Liver (tissue), 9 donors: ENCODE data around the gene SLTM. TPM values are rescaled to one million over a fixed set of nuclear protein-coding genes. Genes with fewer than 3 reads are reported as not detected.

Source experiments
- DNase-seq: peaks from one replicate; pipeline ENCODE4 v3.0.0-alpha.2; 2017; ENCODE audit warnings: low spot score
- H3K27ac ChIP-seq, 2 donors: one replicate each; pipeline ENCODE4 v1.7.0; 2013; ENCODE audit warnings: inconsistent platforms in 2 of 2, low read length in 2 of 2, control low read depth in 1 of 2, low read depth in 1 of 2, mild to moderate bottlenecking in 1 of 2
- H3K27me3 ChIP-seq, 4 donors: one replicate each; pipeline versions ENCODE4 v1.6.1 to v1.7.0; 2013; ENCODE audit warnings: low read length in 3 of 4, inconsistent platforms in 1 of 4, mild to moderate bottlenecking in 1 of 4, moderate library complexity in 1 of 4; ENCODE audit not compliant: control insufficient read depth in 4 of 4, insufficient read depth in 4 of 4
- H3K36me3 ChIP-seq, 4 donors: one replicate each; pipeline versions ENCODE4 v1.6.1 to v1.7.0; 2013; ENCODE audit warnings: low read length in 3 of 4, mild to moderate bottlenecking in 3 of 4, low read depth in 1 of 4, moderate library complexity in 1 of 4; ENCODE audit not compliant: control insufficient read depth in 4 of 4, insufficient read depth in 3 of 4
- H3K4me1 ChIP-seq, 4 donors: one replicate each; pipeline versions ENCODE4 v1.6.1 to v1.7.0; 2013; ENCODE audit warnings: low read length in 3 of 4, mild to moderate bottlenecking in 3 of 4, moderate library complexity in 1 of 4; ENCODE audit not compliant: control insufficient read depth in 4 of 4, insufficient read depth in 4 of 4
- H3K4me3 ChIP-seq, 3 donors: one replicate each; pipeline versions ENCODE4 v1.6.1 to v1.7.0; 2013; ENCODE audit warnings: low read length in 3 of 3, control low read depth in 1 of 3, low read depth in 1 of 3, mild to moderate bottlenecking in 1 of 3
- H3K9ac ChIP-seq, 2 donors: one replicate each; pipeline ENCODE4 v1.7.0; 2013; ENCODE audit warnings: low read length in 2 of 2, mild to moderate bottlenecking in 2 of 2, moderate library complexity in 2 of 2, control low read depth in 1 of 2, low read depth in 1 of 2
- H3K9me3 ChIP-seq, 4 donors: one replicate each; pipeline versions ENCODE4 v1.6.1 to v1.7.0; 2013; ENCODE audit warnings: low read length in 3 of 4; ENCODE audit not compliant: control insufficient read depth in 4 of 4
- EGR1 ChIP-seq, 2 donors: IDR thresholded peaks; 2 replicates each; pipeline ENCODE4 v1.6.1; 2016 to 2018; ENCODE audit warnings: antibody characterized with exemption in 2 of 2, low read depth in 2 of 2
- FOXA2 ChIP-seq: IDR thresholded peaks from 2 replicates; pipeline ENCODE4 v1.6.1; 2016; ENCODE audit warnings: antibody characterized with exemption
- JUND ChIP-seq, 2 donors: IDR thresholded peaks; 2 replicates each; pipeline ENCODE4 v1.6.1; 2016; ENCODE audit warnings: antibody characterized with exemption in 2 of 2
- RAD21 ChIP-seq, 2 donors: IDR thresholded peaks; 2 replicates each; pipeline ENCODE4 v1.6.1; 2016; ENCODE audit warnings: antibody characterized with exemption in 2 of 2, mild to moderate bottlenecking in 2 of 2
- RXRA ChIP-seq, 2 donors: IDR thresholded peaks; 2 replicates each; pipeline ENCODE4 v1.6.1; 2017 to 2018; ENCODE audit warnings: antibody characterized with exemption in 2 of 2, mild to moderate bottlenecking in 1 of 2
- TAF1 ChIP-seq: conservative IDR thresholded peaks from 2 replicates; pipeline ENCODE4 v1.6.1; 2016; ENCODE audit warnings: antibody characterized with exemption, mild to moderate bottlenecking
- WGBS: extraction: QIAGEN DNeasy Blood & Tissue Kit; methylation state at CpG from one replicate; pipeline ENCODE4 v1.1.7; 2013; 5-methylcytosine and 5-hydroxymethylcytosine counted together
- polyA plus RNA-seq, 2 donors: library from polyadenylated mRNA; stranded (reverse) in 1 of 2; unstranded in 1 of 2; fragments of 200-250 nt in 1 of 2; fragments of >200 nt in 1 of 2; fragmentation: Nextera tagmentation in 1 of 2; extraction: Ambion mirVana in 1 of 2; gene quantifications; one replicate each; pipeline versions ENCODE4 v1.2.1 to v1.2.3, GENCODE V29; 2013 to 2015
- total RNA-seq, 2 donors: library from RNA; depleted of rRNA; stranded (reverse); fragments of >200 nt; gene quantifications; one replicate each; pipeline ENCODE4 v1.2.3, GENCODE V29; 2014
- TF ChIP-seq, protein P1 (sequence below): IDR thresholded peaks from 2 replicates; pipeline ENCODE4 v1.6.1; 2016; ENCODE audit warnings: antibody characterized with exemption, mild to moderate bottlenecking
- TF ChIP-seq, protein P2 (sequence below): IDR thresholded peaks from 2 replicates; pipeline ENCODE4 v1.6.1; 2016; ENCODE audit warnings: antibody characterized with exemption
- TF ChIP-seq, protein P3 (sequence below): fragments of 150-350 bp; IDR thresholded peaks from 2 replicates; pipeline ENCODE4 v1.5.1; 2017; ENCODE audit warnings: improper control_type of control experiment, low read depth, low read length; ENCODE audit not compliant: missing input control
- TF ChIP-seq, protein P4 (sequence below): IDR thresholded peaks from 2 replicates; pipeline ENCODE4 v1.6.1; 2016; ENCODE audit warnings: antibody characterized with exemption
- donor health status: healthy.
- donor health status: healthy.
- donor health status: healthy.
- donor health status: healthy.
- donor health status: healthy.

The SLTM gene
- total and polyA plus RNA-seq, 4 donors: 20.4 to 78.1 (median 50.1) TPM

DNA sequence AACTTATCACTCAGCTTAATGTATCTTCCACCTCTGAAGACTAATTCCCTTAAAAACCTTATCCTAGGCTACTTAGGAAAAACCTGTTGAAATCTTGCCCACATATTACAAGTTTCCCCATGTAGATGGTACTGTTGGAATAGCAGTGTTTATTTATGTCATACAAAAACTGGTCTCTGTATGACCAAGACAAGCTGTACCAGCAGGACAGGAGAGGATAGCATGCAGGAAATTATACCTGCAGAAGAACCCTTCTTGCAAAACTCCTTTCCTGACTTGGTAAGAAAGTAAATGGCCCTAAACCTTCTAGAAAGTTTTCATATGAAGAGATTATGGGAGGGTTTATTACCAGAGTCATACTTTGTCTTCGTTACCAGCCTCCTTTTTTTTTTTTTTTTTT is 28.7 kb upstream of the SLTM start:
- no peak for DNase-seq
- H3K36me3 ChIP-seq: no peaks in the 10 kb centered on the region
- WGBS: 90% methylated on average over 1 of the region's 1 CpG
- TF ChIP-seq, protein P1, sequence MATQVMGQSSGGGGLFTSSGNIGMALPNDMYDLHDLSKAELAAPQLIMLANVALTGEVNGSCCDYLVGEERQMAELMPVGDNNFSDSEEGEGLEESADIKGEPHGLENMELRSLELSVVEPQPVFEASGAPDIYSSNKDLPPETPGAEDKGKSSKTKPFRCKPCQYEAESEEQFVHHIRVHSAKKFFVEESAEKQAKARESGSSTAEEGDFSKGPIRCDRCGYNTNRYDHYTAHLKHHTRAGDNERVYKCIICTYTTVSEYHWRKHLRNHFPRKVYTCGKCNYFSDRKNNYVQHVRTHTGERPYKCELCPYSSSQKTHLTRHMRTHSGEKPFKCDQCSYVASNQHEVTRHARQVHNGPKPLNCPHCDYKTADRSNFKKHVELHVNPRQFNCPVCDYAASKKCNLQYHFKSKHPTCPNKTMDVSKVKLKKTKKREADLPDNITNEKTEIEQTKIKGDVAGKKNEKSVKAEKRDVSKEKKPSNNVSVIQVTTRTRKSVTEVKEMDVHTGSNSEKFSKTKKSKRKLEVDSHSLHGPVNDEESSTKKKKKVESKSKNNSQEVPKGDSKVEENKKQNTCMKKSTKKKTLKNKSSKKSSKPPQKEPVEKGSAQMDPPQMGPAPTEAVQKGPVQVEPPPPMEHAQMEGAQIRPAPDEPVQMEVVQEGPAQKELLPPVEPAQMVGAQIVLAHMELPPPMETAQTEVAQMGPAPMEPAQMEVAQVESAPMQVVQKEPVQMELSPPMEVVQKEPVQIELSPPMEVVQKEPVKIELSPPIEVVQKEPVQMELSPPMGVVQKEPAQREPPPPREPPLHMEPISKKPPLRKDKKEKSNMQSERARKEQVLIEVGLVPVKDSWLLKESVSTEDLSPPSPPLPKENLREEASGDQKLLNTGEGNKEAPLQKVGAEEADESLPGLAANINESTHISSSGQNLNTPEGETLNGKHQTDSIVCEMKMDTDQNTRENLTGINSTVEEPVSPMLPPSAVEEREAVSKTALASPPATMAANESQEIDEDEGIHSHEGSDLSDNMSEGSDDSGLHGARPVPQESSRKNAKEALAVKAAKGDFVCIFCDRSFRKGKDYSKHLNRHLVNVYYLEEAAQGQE: no peak
- TF ChIP-seq FOXA2 (no peak), TAF1 (no peak), JUND (IDR thresholded peaks at IDR 0.05) (no peak), EGR1 (IDR thresholded peaks at IDR 0.05; ENCODE audit: low read depth in 2 of 2) (no peak), RXRA (IDR thresholded peaks at IDR 0.05) (no peak)
- TF ChIP-seq, protein P2, sequence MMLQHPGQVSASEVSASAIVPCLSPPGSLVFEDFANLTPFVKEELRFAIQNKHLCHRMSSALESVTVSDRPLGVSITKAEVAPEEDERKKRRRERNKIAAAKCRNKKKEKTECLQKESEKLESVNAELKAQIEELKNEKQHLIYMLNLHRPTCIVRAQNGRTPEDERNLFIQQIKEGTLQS: no peak
- TF ChIP-seq, protein P3, sequence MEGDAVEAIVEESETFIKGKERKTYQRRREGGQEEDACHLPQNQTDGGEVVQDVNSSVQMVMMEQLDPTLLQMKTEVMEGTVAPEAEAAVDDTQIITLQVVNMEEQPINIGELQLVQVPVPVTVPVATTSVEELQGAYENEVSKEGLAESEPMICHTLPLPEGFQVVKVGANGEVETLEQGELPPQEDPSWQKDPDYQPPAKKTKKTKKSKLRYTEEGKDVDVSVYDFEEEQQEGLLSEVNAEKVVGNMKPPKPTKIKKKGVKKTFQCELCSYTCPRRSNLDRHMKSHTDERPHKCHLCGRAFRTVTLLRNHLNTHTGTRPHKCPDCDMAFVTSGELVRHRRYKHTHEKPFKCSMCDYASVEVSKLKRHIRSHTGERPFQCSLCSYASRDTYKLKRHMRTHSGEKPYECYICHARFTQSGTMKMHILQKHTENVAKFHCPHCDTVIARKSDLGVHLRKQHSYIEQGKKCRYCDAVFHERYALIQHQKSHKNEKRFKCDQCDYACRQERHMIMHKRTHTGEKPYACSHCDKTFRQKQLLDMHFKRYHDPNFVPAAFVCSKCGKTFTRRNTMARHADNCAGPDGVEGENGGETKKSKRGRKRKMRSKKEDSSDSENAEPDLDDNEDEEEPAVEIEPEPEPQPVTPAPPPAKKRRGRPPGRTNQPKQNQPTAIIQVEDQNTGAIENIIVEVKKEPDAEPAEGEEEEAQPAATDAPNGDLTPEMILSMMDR: no peak
- no peak overlapping the region for H3K27ac ChIP-seq
- H3K4me3 ChIP-seq: no peak overlapping the region
- H3K9me3 ChIP-seq: no peaks in the 10 kb centered on the region
- no peak overlapping the region for H3K9ac ChIP-seq
- no peaks in the 10 kb centered on the region for H3K27me3 ChIP-seq
- peaks cover 0 to 3% (median under 1%) of the 10 kb centered on the region in 4 donors for H3K4me1 ChIP-seq

DNA sequence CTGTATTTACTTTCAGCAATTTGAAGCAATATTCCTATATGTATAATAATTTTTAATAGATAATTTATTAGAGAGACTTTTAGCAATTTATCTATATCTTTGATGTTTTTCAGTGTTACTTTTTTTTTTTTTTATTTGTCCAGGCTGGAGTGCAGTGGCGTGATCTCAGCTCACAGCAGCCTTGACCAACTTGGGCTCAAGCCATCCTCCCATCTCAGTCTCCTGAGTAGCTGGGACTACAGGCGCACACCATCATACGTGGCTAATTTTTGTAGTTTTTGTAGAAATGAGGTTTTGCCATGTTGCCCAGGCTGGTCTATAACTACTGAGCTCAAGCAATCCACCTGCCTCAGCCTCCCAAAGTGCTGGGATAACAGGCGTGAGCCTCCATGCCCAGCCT is 25.3 kb upstream of the SLTM start:
- no peak overlapping the region for H3K9ac ChIP-seq
- no peak for TF ChIP-seq RAD21 (IDR thresholded peaks at IDR 0.05)
- TF ChIP-seq, protein P4, sequence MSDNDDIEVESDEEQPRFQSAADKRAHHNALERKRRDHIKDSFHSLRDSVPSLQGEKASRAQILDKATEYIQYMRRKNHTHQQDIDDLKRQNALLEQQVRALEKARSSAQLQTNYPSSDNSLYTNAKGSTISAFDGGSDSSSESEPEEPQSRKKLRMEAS: no peak
- 88% methylated on average over 4 of the region's 4 CpGs for WGBS
- H3K36me3 ChIP-seq: no peaks in the 10 kb centered on the region
- H3K4me3 ChIP-seq: no peak overlapping the region
- H3K27me3 ChIP-seq: no peaks in the 10 kb centered on the region
- no peak for DNase-seq
- peaks cover 0 to 3% (median 0%) of the 10 kb centered on the region in 4 donors for H3K4me1 ChIP-seq
- H3K27ac ChIP-seq: no peak overlapping the region
- H3K9me3 ChIP-seq: no peaks in the 10 kb centered on the region

DNA sequence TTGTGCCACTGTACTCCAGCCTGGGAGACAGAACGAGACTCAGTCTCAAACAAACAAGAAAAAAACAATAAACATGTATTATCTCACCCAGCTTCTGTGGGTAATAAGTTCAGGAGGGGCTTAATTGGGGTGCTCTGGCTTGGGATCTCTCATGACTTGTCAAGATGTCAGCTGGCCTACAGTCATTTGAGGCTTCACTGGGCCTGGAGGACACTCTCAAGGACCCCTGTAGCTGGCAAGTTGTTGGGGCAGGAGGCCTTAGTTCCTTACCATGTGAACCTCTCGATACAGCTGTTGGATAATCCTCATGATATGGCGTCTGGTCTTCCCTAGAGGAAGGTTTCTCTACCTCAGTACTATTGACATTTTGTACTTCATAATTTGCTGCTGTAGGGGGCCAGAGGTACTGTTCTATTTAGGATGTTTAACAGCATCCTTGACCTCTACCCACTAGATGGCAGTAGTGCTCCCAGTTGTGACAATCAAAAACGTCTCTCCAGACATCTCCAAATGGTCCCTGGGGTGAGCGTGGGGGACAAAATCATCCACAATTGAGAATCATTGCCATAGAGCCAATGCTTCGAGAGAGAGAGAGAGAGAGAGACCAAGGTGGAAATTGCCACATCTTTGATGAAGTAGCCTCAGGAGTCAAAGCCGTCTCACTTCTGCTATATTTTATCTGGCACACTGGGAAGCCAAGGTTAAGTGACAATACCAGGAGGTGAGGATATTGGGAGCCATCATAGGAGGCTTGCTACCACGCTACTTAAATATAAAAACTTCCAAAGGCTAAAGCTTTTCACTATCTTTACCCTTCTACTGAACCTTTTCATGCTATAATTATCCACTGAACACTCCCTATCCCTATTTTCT is 23.9 kb upstream of the SLTM start:
- no peak overlapping the region for H3K4me3 ChIP-seq
- peaks cover 0 to 3% (median 0%) of the 10 kb centered on the region in 4 donors for H3K4me1 ChIP-seq
- H3K27ac ChIP-seq: no peak overlapping the region
- WGBS: 33% methylated on average over 8 of the region's 8 CpGs
- H3K27me3 ChIP-seq: no peaks in the 10 kb centered on the region
- H3K9ac ChIP-seq: no peak overlapping the region
- peak; percentile 47 for DNase-seq
- no peaks in the 10 kb centered on the region for H3K36me3 ChIP-seq
- TF ChIP-seq, protein P3: peak; percentile 72
- TF ChIP-seq FOXA2 (no peak), RAD21 (IDR thresholded peaks at IDR 0.05) (peak; percentile 76 to 85)
- TF ChIP-seq, protein P2: no peak
- no peaks in the 10 kb centered on the region for H3K9me3 ChIP-seq
